ENCODE data around the gene CERS1.
A peak's percentile ranks its signal among the peaks of the same experiment; 100 is the strongest.

Gene CERS1

GRCh38 chr19:18898081-18898606 is 2.2 kb upstream of the CERS1 start:
- no peak overlapping the region for H3K4me3 ChIP-seq (ENCODE audit: control insufficient read depth, low read depth, low read length)
- TF ChIP-seq, protein P1, sequence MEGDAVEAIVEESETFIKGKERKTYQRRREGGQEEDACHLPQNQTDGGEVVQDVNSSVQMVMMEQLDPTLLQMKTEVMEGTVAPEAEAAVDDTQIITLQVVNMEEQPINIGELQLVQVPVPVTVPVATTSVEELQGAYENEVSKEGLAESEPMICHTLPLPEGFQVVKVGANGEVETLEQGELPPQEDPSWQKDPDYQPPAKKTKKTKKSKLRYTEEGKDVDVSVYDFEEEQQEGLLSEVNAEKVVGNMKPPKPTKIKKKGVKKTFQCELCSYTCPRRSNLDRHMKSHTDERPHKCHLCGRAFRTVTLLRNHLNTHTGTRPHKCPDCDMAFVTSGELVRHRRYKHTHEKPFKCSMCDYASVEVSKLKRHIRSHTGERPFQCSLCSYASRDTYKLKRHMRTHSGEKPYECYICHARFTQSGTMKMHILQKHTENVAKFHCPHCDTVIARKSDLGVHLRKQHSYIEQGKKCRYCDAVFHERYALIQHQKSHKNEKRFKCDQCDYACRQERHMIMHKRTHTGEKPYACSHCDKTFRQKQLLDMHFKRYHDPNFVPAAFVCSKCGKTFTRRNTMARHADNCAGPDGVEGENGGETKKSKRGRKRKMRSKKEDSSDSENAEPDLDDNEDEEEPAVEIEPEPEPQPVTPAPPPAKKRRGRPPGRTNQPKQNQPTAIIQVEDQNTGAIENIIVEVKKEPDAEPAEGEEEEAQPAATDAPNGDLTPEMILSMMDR (conservative IDR thresholded peaks at IDR 0.05; ENCODE audit: control insufficient read depth, insufficient read depth, low read depth, low read length): no peak
- DNase-seq (ENCODE audit: low read depth): peak; percentile 15

DNA sequence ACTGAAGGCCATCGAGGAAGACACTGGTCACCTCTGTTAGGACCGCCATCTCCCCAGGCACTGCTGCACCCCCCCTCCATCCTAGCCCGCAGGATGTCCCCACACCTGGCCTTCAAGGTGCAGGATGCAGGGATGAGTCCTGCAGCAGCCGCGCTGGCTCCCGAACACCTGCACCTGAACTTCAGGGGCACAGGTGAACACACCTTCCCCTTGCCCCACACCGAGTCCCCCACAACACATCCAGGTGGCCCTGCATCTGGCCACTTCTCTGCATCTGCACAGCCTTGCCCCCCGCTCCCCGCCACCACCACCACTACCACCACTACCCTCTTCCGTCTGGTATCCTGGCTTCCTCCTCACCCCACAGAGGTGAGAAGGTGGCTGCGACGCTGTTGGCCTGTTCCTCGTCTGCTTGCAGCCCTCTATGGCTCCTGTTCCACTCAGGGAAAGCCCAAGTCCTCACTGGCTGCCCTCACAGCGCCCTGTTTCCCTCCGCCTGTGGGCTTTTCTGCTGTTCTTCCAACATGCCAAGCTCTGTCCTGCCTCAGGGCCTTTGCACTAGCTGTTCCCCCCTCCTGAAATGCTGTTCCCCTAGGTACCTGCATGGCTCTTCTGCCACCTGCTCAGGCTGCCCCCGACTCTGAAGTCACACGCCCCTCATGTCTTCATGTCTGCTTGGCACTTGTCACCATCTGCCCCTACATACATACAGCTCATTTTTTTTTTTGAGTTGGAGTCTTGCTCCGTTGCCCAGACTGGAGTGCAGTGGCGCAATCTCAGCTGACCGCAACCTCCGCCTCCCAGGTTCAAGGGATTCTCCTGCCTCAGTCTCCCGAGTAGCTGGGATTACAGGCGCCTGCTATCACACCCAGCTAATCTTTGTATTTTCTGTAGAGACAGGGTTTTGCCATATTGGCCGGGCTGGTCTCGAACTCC is 1.4 kb upstream of the CERS1 start:
- no peak overlapping the region for H3K4me3 ChIP-seq (ENCODE audit: control insufficient read depth, low read depth, low read length)
- TF ChIP-seq, protein P1 (conservative IDR thresholded peaks at IDR 0.05; ENCODE audit: control insufficient read depth, insufficient read depth, low read depth, low read length): no peak
- DNase-seq (ENCODE audit: low read depth): no peak

GRCh38 chr19:18896421-18896841 is 473 bp upstream of the CERS1 start:
- TF ChIP-seq, protein P1 (conservative IDR thresholded peaks at IDR 0.05; ENCODE audit: control insufficient read depth, insufficient read depth, low read depth, low read length): no peak
- H3K4me3 ChIP-seq (ENCODE audit: control insufficient read depth, low read depth, low read length): no peak overlapping the region
- DNase-seq (ENCODE audit: low read depth): no peak

- peak overlapping the region; percentile 22 for H3K4me3 ChIP-seq (ENCODE audit: control insufficient read depth, low read depth, low read length)
- TF ChIP-seq, protein P1 (conservative IDR thresholded peaks at IDR 0.05; ENCODE audit: control insufficient read depth, insufficient read depth, low read depth, low read length): peak; percentile 28
- peak; percentile 34 for DNase-seq (ENCODE audit: low read depth)
These were observed 727 bp downstream of the CERS1 start for GRCh38 chr19:18895038-18895823.

GRCh38 chr19:18894254-18895037 is 1.5 kb downstream of the CERS1 start:
- DNase-seq (ENCODE audit: low read depth): peak; percentile 38
- TF ChIP-seq, protein P1 (conservative IDR thresholded peaks at IDR 0.05; ENCODE audit: control insufficient read depth, insufficient read depth, low read depth, low read length): no peak
- no peak overlapping the region for H3K4me3 ChIP-seq (ENCODE audit: control insufficient read depth, low read depth, low read length)

All from fibroblast of mammary gland (primary cell).